PC-9 (cell line): ENCODE data around the gene ABCE1. TPM values are rescaled to one million over a fixed set of nuclear protein-coding genes. Genes with fewer than 3 reads are reported as not detected.

Experiments used
- total RNA-seq: library from RNA; stranded (reverse); gene quantifications from 2 replicates; pipeline ENCODE4 v1.2.3, GENCODE V29; 2021

The ABCE1 gene
- total RNA-seq, 1 experiment from 2014 or later, result 60.6 TPM

Other genes starting within 250 kb of the ABCE1 start
- gene ANAPC10, start 115 bp upstream of the ABCE1 start, total RNA-seq, result 16.5 and 20.2 TPM in 2 replicates
- gene OTUD4, start 82.3 kb downstream of the ABCE1 start, total RNA-seq, result 43.5 and 44.2 TPM in 2 replicates